NB4 (cell line): ENCODE results near the gene MON1A.

Experiments
- MAX ChIP-seq: IDR thresholded peaks from 2 replicates; pipeline ENCODE4 v1.6.1; 2011; ENCODE audit warnings: low read depth, low read length
- POLR2A ChIP-seq: IDR thresholded peaks from 2 replicates; pipeline ENCODE4 v1.6.1; 2011; ENCODE audit warnings: mild to moderate bottlenecking; ENCODE audit not compliant: insufficient read length; ENCODE audit errors: extremely low read depth
- TF ChIP-seq, protein P1 (sequence below): IDR thresholded peaks from one replicate; pipeline ENCODE4 v1.5.1; 2012; ENCODE audit warnings: low read depth, low read length

DNA sequence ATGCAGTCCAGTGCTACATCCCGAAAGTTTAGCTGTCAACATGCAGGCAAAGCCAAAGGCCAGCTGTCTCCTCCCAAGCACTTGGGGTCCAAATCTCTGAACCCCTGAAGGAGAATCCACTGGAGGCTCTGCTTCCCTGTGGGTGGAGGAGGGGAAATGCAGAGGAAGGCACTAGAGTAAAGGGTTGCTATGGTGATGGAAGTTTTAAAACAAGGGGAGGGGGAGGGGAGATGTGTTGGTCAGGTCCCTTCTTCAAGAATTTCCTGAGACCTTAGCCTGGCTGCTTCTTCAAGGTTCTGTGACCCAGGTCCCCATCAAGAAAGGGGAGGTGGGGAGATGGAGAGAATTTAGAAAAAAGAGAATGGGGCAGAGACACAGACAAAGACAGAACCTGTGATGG is 62.2 kb downstream of the MON1A start:
- TF ChIP-seq, protein P1, sequence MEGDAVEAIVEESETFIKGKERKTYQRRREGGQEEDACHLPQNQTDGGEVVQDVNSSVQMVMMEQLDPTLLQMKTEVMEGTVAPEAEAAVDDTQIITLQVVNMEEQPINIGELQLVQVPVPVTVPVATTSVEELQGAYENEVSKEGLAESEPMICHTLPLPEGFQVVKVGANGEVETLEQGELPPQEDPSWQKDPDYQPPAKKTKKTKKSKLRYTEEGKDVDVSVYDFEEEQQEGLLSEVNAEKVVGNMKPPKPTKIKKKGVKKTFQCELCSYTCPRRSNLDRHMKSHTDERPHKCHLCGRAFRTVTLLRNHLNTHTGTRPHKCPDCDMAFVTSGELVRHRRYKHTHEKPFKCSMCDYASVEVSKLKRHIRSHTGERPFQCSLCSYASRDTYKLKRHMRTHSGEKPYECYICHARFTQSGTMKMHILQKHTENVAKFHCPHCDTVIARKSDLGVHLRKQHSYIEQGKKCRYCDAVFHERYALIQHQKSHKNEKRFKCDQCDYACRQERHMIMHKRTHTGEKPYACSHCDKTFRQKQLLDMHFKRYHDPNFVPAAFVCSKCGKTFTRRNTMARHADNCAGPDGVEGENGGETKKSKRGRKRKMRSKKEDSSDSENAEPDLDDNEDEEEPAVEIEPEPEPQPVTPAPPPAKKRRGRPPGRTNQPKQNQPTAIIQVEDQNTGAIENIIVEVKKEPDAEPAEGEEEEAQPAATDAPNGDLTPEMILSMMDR = no peak
- TF ChIP-seq POLR2A (no peak), MAX (no peak)
